GM10266 (cell line): ENCODE measurements around the gene ADAM10.

ENCODE experiments used
- DNase-seq: peaks from one replicate; pipeline ENCODE4 v3.0.0; 2012; ENCODE audit errors: extremely low spot score
- TF ChIP-seq, protein P1 (sequence below): IDR thresholded peaks from 2 replicates; pipeline ENCODE4 v1.5.1; 2012; ENCODE audit warnings: mild to moderate bottlenecking, low read depth; ENCODE audit not compliant: control insufficient read depth, insufficient read depth; ENCODE audit errors: missing control alignments

Gene ADAM10

DNA sequence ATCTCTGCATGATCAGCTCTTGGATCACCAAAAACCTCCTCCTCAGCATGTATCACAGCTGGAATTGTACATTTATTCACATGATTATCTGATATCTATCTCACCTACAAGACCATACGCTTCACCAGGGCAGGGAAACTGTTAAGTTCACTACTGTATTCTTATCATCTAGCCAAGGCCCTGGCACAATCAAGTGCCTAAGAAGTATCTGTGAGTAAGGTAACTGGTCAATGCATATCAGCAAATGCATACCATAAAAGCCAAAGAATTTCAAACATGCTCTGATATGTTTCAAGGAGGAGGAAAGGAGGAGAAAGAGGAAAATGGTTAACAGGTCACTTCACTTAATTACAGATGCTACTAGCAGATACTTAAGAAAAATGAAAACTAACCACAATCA lies 159.3 kb downstream of the ADAM10 start:
- DNase-seq: no peak

DNA sequence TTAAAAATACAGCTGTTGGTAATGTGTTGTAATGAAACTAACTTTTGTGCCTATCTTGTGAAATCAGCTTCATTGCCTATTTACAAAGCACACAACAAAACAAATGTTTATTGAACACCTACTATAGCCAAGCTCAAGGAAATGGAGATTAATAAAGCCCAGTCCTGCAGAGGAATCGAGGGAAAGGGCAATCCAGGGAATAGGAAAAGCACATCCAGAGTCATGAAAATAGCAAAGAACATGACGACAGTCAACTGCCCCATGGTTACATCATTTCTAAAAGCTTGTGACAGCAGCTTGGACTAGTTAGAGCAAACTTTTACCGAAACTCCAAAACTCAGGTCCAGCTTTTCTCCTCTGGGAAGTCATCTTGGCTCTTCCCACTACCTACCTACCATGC lies 160.5 kb downstream of the ADAM10 start:
- no peak for DNase-seq
- TF ChIP-seq, protein P1, sequence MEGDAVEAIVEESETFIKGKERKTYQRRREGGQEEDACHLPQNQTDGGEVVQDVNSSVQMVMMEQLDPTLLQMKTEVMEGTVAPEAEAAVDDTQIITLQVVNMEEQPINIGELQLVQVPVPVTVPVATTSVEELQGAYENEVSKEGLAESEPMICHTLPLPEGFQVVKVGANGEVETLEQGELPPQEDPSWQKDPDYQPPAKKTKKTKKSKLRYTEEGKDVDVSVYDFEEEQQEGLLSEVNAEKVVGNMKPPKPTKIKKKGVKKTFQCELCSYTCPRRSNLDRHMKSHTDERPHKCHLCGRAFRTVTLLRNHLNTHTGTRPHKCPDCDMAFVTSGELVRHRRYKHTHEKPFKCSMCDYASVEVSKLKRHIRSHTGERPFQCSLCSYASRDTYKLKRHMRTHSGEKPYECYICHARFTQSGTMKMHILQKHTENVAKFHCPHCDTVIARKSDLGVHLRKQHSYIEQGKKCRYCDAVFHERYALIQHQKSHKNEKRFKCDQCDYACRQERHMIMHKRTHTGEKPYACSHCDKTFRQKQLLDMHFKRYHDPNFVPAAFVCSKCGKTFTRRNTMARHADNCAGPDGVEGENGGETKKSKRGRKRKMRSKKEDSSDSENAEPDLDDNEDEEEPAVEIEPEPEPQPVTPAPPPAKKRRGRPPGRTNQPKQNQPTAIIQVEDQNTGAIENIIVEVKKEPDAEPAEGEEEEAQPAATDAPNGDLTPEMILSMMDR: no peak

More for the DNA sequence above, 159.3 kb downstream of the ADAM10 start:
- TF ChIP-seq, protein P1: no peak

DNA sequence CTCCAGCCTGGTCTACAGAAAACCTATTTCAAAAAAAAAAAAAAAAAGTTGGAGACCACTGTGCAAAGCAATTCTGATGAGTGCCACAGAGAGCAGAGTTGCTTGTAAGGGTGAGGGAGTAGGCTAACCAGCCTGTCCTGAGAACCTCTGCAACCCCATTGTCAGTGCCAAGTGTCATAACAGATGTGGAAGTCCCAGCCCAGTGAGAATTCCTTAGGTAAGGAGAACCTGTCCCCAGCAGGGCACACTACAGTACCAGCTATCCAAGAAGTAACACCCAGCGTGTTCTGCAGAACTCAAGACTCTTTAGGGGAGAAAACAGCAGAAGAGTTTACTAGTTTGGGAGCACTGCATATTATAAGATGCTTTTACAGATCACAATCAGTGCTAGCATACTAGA lies 161.4 kb downstream of the ADAM10 start:
- TF ChIP-seq, protein P1: no peak
- no peak for DNase-seq

DNA sequence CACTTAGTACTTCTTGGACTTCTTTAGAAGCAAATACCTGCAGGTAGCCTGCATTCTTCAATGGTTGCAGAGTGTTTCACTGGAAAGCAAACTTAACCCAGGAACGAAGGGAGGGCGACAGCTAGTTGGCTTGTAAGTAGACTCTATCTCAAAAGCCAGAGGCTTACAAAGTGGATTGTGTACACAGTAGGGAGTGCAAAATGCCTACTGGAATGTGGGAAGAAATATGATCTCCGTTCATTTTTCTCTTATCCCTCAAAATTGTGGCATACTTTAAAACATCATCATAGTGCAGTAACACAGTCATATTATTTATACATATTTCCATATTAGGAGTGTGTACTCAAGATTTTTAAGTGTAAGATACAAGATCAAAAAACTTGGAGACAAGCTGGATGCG lies 162.0 kb downstream of the ADAM10 start:
- TF ChIP-seq, protein P1: no peak
- DNase-seq: no peak

DNA sequence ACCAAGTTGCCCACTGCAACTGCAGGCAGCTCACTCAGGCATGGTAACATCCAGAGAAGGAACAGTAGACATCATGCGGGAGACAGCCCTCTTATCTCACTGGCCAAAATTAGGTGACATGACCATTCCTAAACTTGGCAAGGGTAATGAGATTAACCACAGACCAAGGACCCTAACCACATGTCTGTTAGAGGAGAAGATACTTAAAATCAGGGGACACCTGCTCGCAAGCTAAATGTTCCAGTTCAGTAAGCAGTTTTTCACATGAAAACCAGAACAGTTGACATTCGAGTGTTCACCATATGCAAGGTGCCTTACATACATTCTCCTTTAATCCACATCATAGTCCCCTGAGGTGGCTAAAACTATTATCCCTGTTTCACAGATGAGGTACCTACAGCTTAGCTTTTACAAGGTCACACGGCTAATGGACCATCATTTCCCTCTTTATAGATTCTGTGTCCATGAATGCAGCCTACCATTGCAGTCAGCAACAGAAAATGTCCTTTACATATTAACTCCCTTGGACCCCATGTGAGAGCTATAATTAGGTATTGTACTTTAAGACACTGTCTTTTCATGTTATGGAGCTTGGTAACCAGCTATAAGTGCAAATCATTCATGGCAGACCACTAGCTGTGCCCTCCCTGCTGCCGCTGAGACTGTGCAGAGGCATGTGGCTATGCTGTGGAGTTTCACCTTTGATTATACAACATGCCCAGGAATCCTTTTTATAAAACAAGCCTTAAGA lies 163.6 kb downstream of the ADAM10 start:
- TF ChIP-seq, protein P1: no peak
- DNase-seq: peak; percentile 16

DNA sequence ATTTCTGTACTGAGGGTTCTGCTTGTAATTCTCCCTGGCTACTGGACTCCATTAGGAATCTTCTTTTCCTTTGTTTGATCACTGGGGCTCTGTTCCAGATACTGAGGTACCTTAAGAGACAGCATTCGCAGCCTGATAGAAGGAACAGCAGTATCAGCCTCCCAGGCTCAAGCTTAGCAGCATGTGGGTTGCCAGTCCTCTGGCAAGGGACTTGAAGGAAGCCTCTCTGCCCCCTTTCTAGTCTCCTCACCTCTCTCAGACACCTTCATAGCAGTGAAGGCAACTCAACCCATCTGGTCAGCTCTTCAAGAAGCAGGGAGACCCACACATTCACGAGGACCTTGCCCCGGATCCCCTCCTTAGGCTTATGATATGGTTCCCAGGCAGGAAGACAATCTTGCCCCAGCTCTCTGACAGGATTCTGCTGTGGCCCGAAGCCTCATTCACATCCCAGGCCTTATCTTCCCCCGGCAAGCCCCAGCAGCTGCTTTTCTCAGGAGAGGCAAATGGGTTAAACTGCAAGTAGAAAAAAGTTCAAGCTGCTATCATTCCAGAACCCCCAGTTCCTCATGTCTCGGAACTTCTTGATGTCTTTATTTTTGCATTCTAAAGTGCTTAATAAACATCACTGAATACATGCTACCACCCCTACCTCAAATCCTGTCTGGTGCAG lies 164.6 kb downstream of the ADAM10 start:
- DNase-seq: no peak
- TF ChIP-seq, protein P1: no peak
